NCI-H187 treated with DMSO at 0.1 percent for 48 hours (cell line): ENCODE data around the gene KRT75.
A peak's percentile ranks its signal among the peaks of the same experiment; 100 is the strongest.

Source experiments
- DNase-seq: peaks from one replicate; lab custom pipeline; 2025; lab: John Stamatoyannopoulos, UW

KRT75 gene

DNA sequence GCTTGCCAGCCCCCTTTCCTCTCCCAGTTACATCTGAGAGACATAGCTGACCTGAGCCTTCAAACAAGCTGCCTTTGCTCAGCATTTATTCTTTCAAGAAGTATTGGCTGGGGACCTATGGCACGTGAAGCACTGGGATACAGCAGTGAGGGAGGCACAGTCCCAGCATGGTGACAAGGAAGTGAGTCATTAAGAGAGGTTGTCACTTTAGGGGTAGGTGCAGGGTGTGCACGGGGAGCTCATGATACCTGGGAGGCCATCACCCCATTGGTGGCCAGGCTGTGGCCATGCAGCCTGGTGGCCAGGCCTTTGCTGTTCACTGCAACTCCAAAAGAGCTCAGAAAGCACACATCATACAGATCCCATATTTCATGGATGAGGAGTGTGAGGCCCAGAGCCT is 5.7 kb upstream of the KRT75 start:
- DNase-seq: no peak

DNA sequence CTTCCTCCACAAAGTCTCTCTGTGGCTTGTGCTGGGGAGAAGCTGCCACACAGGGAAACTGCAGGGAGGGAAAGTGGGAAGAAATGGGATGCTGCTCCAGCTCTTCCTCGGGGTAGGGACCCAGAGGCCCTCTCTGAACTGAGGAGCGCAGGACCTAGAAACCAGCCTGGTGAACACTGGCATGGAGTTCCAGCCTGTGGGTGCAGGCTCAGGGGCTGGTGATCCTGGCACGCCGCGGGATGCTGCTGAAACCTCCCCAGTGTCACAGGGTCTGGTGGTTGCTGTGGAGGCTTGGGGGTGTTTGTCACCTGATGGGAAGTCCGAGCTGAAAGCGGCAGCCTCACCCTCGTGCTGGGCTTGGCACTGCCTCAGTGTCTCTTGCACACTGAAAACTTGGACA is 5.2 kb upstream of the KRT75 start:
- DNase-seq: no peak

DNA sequence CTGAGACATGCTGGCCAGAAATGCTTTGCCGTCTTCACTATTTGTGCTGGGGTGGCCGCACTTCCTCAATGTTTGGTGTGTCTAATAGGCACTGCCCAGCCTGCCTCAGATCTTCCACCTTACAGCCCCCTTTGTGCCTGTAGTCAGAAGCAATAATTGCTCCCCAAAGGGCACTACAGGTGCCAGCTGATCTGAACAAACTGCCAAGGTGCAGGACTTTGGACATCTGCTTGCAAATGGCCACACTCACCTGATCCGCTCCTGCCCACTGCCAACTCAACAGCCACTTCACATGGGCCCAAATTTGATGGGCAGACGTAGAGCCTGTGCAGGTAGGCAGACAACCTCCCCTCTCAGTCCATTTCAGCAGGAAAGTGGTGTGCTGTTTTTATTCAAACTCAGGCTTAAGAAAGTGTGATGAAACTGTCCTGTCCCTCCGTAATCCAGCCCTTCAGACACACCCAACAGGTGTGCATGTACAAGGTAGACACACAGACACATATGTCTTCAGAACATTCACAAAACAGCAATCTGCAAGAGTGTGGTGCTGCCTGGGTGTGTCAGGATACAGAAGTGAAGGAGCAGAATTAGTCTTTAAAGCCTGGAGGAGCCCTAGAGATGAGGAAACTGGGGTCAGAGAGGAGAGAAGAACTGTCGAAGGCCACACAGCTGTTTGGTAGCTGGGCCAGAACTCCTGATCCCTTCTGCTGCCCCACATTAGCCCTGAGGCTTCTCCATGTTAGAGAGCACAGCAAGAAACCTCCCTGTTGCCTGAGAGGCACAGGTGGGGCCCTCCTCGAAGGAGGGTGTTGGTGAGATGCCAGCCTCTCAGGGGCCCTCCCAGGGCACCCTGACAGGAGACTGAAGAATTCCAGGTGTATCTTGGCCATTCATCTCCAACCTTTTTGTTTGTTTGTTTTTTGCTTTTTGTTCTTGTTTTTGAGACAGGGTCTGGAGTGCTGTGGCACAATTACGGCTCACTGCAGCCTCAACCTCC is 4.4 kb upstream of the KRT75 start:
- DNase-seq: no peak

DNA sequence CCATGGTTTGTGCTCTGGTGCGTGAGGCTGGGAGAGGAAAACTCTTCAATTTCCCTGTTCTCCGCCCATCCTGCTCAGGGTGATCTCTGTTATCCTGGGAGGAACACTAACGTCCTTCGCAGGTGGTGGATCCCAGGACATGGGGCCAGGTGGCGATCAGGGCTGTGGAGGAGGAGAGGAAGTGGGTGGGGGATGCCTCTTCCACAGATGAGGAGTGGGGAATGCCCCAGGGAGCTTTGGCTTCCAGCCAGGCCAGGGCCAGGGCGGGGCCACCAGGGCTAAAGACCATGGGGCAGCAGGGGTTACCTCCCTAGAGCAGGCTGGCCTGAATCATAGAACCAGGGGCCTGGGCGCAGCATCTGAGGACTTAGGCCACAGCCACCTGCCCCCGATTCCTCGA is 3.3 kb upstream of the KRT75 start:
- DNase-seq: no peak

DNA sequence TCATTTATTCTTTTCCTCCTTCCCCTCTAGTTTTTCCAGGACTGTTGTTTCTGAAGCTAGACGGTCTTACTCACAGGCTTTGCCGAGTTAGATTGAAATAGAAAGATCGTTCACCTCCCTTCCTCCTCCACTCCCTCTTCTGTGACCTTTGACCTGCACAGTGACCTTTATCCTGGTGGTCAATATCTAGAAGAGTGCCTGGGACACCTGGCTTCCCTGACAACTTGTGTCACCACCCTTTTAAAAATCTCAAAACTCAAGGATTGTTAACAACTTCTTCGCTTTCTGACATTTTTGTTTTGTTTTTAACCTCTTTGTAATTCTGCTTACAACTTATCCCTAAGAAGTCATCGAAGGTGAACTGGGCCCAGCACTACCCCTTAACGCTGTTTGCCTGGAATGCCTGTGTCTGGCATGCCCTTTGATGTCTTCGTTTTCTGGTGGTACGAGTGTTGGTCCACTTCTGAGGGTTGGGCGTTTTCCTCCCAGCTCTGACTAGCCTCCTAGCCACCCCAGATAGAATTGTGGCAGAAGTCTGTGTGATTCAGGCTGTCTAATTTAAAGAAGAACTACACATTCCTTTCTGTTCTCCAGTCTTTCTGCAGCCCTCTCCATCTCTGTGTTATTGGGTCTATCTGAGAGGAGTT is 2.8 kb upstream of the KRT75 start:
- DNase-seq: no peak

DNA sequence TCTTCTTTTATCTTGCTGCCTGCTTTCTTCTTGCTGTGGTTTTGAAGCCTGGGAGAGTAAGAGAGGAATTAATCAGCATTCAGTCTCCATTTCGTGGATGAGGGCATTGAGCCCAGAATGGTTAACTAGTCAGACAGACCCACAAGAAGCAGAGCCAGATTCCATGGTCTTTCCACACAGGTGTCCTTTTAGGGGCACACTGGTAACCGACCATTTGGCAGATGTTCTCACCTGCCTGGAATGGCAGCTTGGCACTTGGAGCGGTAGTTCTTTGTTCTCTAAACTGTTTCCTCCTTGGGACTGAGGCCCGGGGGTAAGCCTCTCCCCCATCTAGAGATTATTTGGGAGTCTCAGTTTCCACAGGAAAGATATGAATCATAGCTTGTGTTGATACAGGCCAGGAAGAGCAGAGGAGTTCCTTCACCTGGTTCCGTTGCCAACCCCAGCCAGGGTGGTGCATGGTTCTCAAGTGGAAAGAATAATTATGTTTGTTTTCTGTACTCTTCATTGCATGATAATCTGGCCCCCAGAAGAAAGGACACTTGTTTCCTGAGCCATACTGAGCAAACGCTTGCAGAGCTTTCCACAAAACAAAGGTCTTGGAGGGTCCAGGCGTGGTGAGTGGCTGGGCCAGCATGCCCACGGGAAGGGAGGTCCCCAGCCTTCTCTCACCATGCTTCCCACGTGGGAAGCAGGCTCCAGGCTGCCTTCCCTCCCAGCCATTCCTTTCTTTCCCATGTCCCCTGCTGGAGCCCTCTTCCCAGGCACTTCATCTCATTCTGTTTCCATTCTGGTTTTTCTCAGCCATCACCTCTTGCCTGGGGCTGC is 2.0 kb upstream of the KRT75 start:
- no peak for DNase-seq

DNA sequence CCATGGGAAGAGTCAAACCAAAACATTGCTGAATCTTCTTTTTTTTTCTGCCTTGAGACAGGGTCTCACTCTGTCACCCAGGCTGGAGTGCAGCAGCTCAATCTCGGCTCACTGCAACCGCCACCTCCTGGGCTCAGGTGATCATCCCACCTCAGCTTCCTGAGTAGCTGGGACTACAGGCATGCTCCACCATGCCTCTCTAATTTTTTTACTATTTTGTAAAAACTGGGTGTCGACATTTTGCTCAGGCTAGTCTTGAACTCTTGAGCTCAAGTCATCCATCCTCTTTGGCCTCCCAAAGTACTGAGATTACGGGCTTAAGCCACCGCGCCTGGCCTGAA is 1.5 kb upstream of the KRT75 start:
- DNase-seq: no peak

DNA sequence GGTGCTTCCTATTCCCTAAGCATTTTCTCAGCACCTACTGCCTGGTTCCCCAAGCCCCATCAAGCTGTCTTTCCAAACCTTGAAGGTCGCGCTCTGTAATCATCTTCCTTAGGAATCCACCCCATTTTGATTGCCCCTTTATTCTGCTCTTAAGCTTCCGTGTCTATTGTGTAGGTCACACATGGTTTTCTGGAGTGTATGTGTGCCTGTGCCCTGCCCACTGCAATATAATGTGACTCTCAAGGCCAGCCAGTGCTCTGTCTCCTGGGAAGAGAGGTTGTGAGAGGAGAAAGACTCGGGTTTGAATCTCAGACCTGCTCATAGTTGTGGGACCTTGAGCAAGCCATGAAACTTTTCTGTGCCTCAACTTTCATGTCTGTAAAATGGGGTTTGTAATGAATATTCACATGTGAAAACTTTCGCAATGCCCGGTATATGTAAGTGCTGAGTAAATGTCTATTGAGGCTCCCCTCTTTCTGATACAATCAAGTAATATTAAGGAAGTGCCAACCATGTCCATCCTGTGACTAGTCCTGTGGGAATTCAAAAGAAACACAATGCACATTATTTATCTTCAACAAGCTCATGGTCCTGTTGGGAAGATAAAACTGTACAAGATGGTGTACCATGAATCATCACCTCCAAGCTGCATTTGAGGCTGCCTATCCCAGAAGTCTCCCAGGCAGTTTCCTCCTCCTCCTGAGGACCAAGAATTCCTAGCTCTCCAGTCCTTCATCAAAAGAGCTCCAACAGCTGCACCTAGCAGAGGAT is 774 bp upstream of the KRT75 start:
- DNase-seq: no peak

DNA sequence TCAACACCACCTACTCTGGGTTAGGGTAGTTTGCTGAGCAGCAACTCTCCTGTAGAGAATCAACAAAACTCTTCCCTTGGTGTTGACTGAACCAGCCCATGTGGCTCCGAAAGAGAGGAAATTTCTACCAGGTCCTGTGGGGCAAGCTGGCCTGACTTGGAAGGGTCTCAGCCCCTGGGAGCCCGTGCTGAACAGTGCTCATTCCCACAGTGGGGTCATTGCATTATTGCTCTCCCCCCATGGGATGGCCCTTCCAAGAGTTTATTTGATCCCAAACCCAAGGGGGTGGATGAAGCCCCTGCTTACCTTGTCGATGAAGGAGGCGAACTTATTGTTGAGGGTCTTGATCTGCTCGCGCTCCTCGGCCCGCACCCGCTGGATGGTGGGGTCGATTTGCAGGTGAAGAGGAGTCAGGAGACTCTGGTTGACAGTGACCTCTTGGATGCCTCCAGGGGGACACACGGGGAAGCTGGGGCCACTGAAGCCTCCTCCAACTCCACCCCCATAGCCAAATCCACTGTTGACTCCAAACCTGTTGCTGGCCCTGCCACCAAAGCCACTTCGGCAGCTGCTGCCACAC is 580 bp downstream of the KRT75 start:
- DNase-seq: no peak

DNA sequence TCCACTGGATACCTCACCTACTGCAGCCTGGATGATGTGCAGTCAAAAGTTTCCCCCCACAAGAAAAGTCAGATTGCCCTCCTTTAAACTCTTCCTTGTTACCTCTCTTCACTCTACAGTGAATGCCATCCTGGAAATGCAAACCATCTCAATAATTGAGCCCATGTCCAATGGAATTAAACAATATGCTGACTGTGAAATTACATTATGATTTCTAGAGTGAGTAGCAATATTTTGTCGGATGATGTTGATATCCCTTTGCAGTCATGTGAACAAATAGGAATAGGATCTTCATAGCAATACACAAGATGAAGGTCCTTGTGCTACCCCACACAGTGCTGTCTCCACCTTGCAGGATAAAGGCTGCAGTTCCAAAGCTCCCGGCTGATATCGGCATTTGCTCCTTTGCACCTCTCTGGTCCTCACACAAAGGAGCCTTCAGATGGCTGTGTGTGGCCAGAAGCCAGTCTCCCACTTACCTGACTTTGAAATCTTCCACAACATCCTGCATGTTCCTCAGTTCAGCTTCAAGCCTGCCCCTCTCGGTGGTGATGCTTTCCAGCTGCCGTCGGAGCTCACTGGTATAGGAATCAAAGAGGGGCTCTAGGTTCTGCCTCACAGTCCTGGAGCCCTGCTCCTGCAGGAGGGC is 1.5 kb downstream of the KRT75 start:
- DNase-seq: no peak

DNA sequence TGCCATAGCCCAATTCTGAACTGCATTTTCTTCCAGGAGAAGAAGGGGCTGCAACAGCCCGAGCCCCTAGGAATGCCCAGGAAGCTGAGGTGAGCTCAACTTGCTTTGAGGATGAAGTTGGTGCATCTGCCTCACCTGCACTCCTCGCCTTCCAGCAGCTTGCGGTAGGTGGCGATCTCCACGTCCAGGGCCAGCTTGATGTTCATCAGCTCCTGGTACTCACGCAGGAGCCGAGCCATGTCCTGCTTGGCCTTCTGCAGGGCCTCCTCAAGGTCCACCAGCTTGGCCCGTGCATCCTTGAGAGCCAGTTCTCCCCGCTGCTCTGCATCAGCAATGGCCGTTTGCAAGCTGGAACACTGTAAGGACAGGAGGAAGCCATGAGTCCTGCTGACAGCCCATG is 6.0 kb downstream of the KRT75 start:
- no peak for DNase-seq

DNA sequence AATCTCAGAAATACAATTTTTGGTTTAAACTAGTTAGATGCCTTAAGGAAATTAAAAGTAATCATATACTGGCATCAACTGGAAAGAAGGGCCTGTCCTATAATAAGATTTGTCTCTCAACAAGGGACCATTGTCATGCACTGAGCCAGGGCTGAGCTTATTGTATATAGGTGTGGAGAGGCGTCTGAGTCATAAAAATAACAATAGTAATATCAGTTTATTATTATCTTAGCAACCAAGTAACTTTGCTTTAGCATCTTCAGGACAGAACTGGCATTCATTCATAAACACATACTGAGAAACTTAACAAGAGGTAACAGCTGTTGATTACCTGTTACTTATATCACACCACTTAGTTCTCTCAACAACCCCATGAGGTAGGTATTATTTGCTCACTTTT is 7.1 kb downstream of the KRT75 start:
- no peak for DNase-seq

DNA sequence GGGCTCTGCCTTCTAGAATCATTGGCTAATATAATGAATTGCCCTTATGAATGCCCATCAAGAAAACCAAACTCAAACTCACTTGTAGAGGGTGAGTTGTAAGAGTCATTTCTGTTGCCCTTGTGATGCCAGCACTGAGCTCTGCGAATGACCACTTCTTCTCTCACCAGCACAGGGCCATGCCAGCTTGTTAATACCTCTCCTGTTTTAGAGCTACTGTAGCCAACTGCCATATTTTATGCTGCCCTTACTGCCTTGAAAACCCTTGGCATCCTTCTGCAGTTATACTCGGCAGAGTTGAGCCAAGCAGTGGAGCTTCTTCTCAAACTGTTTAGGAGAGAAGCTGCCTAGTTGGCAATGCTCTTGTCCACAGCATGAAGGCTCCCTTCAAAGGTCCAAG is 8.1 kb downstream of the KRT75 start:
- no peak for DNase-seq

DNA sequence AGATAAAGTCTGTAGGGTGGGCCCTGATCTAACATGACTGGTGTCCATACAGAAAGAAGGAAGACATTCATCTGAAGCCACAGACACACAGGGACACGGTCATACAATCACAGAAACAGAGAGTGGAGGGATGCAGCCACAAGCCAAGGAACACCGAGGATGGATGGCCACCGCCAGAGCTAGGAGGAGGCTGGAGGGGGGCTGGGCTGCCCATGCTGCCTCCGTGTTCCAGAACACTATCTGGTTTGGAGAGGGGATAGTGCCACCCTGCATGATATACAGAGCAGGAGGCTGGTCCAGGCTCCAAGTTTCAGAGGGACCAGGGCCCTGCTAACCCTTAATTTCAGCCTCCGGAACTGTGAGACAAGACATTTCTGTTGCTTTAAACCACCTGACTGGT is 8.7 kb downstream of the KRT75 start:
- no peak for DNase-seq

DNA sequence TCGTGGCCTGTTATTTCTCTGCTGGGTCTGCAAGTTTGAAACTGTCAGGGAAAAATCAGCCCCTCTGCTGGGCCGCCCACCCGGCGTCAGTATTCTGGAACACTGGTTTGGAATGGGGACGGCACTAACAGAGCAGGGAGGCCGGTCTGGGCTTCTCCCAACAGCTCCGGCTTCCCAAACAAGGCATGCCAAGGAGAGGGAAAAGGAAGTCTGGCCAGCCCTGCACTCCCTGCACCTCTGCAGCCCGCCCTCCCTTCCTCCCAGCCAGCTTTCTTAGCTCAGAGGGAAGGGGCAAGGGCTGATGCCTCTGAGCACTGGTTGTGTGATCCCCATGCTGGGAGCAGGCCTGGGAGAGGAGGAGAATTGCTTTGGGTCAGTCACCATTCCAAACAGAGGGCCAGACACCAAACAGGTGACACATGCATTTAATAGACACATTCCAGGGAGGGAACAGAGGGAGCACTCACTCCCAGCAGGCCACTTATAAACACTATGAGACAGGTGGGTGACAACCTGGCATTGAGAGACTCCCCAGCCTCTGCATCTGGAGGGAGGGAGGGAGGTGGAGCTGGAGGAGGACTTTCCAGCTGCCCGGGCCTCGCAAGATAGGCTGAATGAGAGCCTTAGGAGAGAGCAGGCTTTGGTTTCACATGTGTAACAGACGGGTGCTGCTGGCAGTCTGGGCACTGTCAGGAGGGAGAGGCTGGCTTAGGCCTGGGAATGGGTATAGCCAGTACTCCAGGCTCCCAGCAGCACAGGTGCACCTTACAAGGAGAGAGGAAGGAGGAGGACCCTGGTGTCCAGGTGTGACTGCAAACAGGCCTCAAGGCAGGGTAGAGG is 10.3 kb downstream of the KRT75 start:
- peak; percentile 39 for DNase-seq

DNA sequence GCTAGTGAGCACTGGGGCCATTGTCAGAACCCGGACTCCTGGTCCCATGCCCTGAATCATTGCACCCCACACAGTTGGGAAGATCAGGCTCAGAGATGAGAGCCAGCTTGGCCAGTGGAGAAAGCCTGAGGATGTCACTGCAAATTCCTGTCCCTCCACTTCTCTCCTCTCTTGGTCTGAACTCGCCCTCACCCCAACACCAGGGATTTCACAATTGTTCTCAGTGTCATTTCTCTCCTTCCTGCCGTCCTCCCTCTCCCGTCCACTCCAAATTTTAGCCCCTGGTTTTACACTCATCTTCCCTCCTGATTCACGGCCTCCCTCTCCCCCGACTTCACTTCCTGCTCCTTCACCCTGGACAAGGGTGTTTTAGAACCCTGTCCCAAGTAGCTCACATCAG is 11.1 kb downstream of the KRT75 start:
- no peak for DNase-seq

DNA sequence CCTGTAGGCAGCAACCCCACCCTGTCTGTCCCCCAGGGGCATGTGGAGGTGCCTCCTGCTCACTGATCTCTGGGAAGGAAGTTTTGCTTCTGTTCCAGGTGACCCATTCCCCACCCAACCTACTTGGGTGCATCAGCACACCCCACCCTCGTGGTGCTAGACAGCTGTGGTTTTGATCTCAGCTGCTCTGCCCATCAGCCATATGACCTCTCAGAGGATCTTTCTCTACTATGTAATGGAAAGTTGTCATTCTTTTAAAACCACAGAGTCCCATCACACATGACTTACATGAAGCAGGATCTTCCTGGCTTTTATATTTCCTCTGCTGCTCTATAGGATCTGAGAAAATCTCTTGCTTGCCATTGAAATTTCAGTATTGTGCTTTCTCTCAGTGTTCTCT is 14.5 kb downstream of the KRT75 start:
- no peak for DNase-seq

DNA sequence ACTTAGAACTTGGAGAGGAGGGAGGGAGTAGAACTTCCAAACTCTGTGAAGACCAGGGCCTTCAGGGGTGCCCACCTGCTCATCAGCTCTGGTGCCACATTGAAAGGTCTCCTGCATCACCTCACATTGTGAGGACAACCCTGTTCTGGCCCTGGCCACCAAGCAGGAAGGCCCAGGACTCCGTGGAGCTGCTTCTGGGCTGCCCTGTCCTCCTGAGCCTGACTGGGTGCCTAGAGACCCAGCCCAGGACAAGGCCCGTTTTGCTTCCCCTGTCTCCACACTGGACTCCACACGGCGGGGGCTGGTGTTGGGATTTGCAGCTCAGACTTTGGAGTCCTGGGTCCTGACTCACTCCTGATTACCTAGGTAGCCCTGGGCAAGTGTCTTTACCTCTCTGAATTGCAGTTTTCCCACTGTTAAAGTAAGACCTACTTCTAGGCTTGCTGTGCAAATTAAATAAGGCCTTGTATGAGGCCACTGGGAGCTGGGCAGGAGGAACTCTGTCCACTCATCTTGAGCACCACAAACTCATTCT is 15.5 kb downstream of the KRT75 start:
- DNase-seq: no peak

DNA sequence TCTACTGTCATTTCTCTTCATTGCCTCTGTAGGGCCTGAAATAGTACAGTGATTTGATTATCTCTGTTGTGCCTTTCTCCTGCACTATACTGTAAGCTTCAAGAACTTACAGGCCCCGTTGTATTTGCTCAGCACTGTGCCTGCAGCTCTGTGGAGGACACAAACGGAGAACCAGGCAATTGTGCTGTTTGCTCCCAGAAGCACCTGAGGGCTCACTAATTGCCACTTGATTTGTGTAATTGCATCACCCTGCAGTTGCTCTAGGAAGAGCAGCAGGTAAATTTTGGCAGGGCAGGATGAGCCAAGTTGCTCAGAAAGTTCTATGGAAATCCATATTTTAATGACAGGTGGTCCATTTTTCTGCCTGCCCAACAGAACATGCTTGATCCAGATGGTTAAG is 16.4 kb downstream of the KRT75 start:
- no peak for DNase-seq

DNA sequence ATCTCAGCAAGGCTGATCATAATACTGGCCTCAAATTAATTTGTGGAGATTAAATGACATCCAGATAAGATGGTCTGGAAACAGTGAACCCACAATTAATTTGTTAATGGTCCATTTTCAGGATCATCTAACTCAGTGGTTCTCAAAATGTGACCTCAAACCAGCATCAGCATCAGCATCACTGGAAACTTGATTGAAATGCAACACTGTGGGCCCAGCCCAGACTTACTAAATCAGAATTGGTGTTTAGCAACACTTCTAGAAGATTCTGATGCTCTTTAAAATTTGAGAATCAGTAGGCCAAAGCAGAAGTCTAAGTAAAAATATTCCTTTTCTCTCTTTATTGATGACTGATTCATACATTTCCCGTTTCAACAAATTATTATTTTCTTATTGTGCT is 17.4 kb downstream of the KRT75 start:
- DNase-seq: no peak
